A549 (cell line): ENCODE data around the gene PRSS3.
"Not testable (repeated sequence)": the region's sequence is repeated elsewhere in the genome, so short reads cannot be mapped to it uniquely, and the experiment has no call there.

Experiments
- CEBPB ChIP-seq, 2 experiments: fragments of >200 bp in 1 of 2; sonication (Bioruptor Twin) in 1 of 2; formaldehyde crosslinking in 1 of 2; IDR thresholded peaks; 2 replicates each; pipeline ENCODE4 v1.6.1; 2012 to 2016
- CHD4 ChIP-seq: fragments of 200-600 bp; sonication (generic); IDR thresholded peaks from 2 replicates; pipeline ENCODE4 v1.6.1; 2016; ENCODE audit warnings: antibody characterized with exemption, mild to moderate bottlenecking, borderline replicate concordance
- CTCF ChIP-seq: fragments of >200 bp; sonication (Bioruptor Twin); formaldehyde crosslinking; IDR thresholded peaks from 3 replicates; pipeline ENCODE4 v1.5.1; 2016
- ELK1 ChIP-seq: fragments of 150-350 bp; IDR thresholded peaks from 2 replicates; pipeline ENCODE4 v1.6.1; 2014; ENCODE audit warnings: low read depth, mild to moderate bottlenecking, low read length
- EP300 ChIP-seq, 2 experiments: fragments of >200 bp; sonication (Bioruptor Twin); formaldehyde crosslinking; IDR thresholded peaks; 2 replicates in 1 of 2; 3 replicates in 1 of 2; pipeline ENCODE4 v1.6.1; 2016 to 2017
- FOSL2 ChIP-seq, 2 experiments: fragments of 450-650 bp in 1 of 2; fragments of >200 bp in 1 of 2; sonication (Bioruptor Twin) in 1 of 2; formaldehyde crosslinking; IDR thresholded peaks; 2 replicates each; pipeline versions ENCODE4 v1.5.0 to v1.6.1; 2016 to 2020; ENCODE audit warnings: mild to moderate bottlenecking in 1 of 2, moderate library complexity in 1 of 2
- HEYL ChIP-seq: fragments of 250-450 bp; sonication (Bioruptor Pico); IDR thresholded peaks from 2 replicates; pipeline ENCODE4 v1.8.0; 2021; ENCODE audit warnings: mild to moderate bottlenecking, moderate library complexity
- HOXA7 ChIP-seq: fragments of 250-450 bp; sonication (Bioruptor Pico); IDR thresholded peaks from 2 replicates; pipeline ENCODE4 v1.5.0; 2020; ENCODE audit warnings: mild to moderate bottlenecking, moderate library complexity
- HOXB5 ChIP-seq: fragments of 250-450 bp; sonication (Bioruptor Pico); IDR thresholded peaks from 2 replicates; pipeline ENCODE4 v1.5.0; 2020; ENCODE audit warnings: mild to moderate bottlenecking, moderate library complexity
- KDM1A ChIP-seq: fragments of 200-600 bp; sonication (generic); IDR thresholded peaks from 2 replicates; pipeline ENCODE4 v1.6.1; 2016; ENCODE audit warnings: low read depth, mild to moderate bottlenecking
- MAX ChIP-seq: IDR thresholded peaks from 2 replicates; pipeline ENCODE4 v1.6.1; 2012
- MYC ChIP-seq: IDR thresholded peaks from 2 replicates; pipeline ENCODE4 v1.6.1; 2012; ENCODE audit warnings: mild to moderate bottlenecking, inconsistent platforms, low read length, improper control_type of control experiment, borderline replicate concordance
- POLR2A ChIP-seq: IDR thresholded peaks from 2 replicates; pipeline ENCODE4 v1.6.1; 2012; ENCODE audit warnings: mild to moderate bottlenecking, low read length
- USF2 ChIP-seq: fragments of 450-650 bp; IDR thresholded peaks from 2 replicates; pipeline ENCODE4 v1.6.1; 2014; ENCODE audit warnings: antibody characterized with exemption

GRCh38 chr9:33801943-33802500 lies 6.7 kb downstream of the PRSS3 start:
- not testable (repeated sequence) for TF ChIP-seq HEYL (CRISPR knock-in tag); CTCF; CHD4; ELK1; MYC; HOXB5; KDM1A; FOSL2 (IDR thresholded peaks at IDR 0.05); FOSL2 (CRISPR knock-in tag; IDR thresholded peaks at IDR 0.05); HOXA7 (CRISPR knock-in tag); USF2; EP300 (IDR thresholded peaks at IDR 0.05); MAX; POLR2A; CEBPB (IDR thresholded peaks at IDR 0.05)
